Stimulated activated effector memory CD8-positive, alpha-beta T cell treated with anti-CD3 and anti-CD28 coated beads, Interleukin-12 subunit alpha, Interleukin-12 subunit beta, amount 100 ng/mL, for 72 hours (primary cell): ENCODE data around the gene PLEKHB2.
"Not testable (repeated sequence)": the region's sequence is repeated elsewhere in the genome, so short reads cannot be mapped to it uniquely, and the experiment has no call there.

Source experiments
- ATAC-seq: fragments of 150-1000 bp; cut with Tn5 transposase; 2 replicates; pipeline ENCODE4 v1.10.0; 2021
- DNase-seq, 2 donors: peaks; one replicate each; pipeline ENCODE4 v3.0.0; 2021 to 2022; ENCODE audit warnings: low spot score in 2 of 2
- H3K27ac Mint-ChIP-seq: one replicate; pipeline ENCODE4 v1.8.0; 2022; ENCODE audit warnings: mild to moderate bottlenecking, mixed read lengths
- H3K36me3 Mint-ChIP-seq: one replicate; pipeline ENCODE4 v1.8.0; 2022; ENCODE audit warnings: mild to moderate bottlenecking, mixed read lengths
- H3K4me1 Mint-ChIP-seq: one replicate; pipeline ENCODE4 v1.8.0; 2022; ENCODE audit warnings: mixed read lengths
- H3K4me3 Mint-ChIP-seq: one replicate; pipeline ENCODE4 v1.8.0; 2022; ENCODE audit warnings: mild to moderate bottlenecking, mixed read lengths
- H3K9me3 Mint-ChIP-seq: one replicate; pipeline ENCODE4 v1.8.0; 2022; ENCODE audit warnings: mixed read lengths

Gene PLEKHB2

GRCh38 chr2:131105156-131105949, at the start of gene PLEKHB2:
Gene PLEKHB2 (plus strand): TSS chr2:131105336. CDS start chr2:131120942, 15,606 bp downstream.
- Mint-ChIP-seq H3K4me1 (peaks cover 36% of the 10 kb centered on the region), H3K36me3 (peaks cover 35% of the 10 kb centered on the region), H3K27ac (peak within 1 kb of the TSS; percentile 98), H3K4me3 (peak within 1 kb of the TSS; percentile 96), H3K9me3 (no peaks in the 10 kb centered on the region)
- ATAC-seq: peak; percentile 85
- DNase-seq: peak; percentile 96 to 98

DNA sequence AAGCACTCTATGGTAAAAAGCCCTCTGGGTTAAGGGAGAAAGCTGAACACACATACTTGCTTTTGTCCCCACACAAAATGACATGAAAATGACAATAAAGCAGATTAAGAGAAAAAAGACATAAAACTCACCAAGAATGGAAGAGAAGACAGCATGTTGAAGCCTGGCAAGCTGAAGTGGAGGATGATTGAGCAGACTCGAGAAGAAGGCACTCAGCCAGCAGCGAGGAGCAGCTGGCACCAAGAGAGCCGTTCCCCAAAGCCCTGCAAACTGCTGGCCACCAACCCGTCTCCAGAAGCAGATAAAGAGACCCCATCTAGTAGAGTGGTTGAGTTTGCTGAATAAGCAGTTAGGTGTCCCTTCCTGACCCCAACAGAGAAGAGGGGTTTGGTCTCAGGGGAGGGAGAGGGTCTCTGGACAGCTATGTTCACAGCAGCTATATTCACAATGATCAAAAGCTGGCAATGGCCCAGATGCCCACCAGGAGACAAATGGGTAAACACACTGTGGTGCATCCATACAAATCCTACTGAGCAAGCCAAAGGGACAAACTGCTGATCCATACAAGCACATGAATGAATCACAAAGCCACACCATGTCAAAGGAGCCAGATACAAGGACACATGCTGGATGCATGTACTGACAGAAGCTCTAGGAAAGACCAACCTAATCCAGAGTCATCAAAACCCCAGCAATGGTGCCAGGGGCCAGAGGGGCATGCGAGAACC, 48.8 kb upstream of the PLEKHB2 start:
- H3K9me3 Mint-ChIP-seq: no peaks in the 10 kb centered on the region
- H3K36me3 Mint-ChIP-seq: peaks cover 100% of the 10 kb centered on the region

GRCh38 chr2:131056932-131057287, 48.2 kb upstream of the PLEKHB2 start:
- Mint-ChIP-seq H3K36me3 (peaks cover 100% of the 10 kb centered on the region), H3K27ac (peak overlapping the region; percentile 75)
- no peak for DNase-seq

More for the DNA sequence above, 48.8 kb upstream of the PLEKHB2 start:
- Mint-ChIP-seq H3K4me1 (peaks cover 47% of the 10 kb centered on the region), H3K4me3 (no peak overlapping the region), H3K27ac (peak overlapping the region; percentile 75)
- ATAC-seq (no peak), DNase-seq (no peak)

GRCh38 chr2:131058214-131058843, 46.8 kb upstream of the PLEKHB2 start:
- Mint-ChIP-seq H3K4me1 (peaks cover 56% of the 10 kb centered on the region), H3K27ac (no peak overlapping the region), H3K36me3 (peaks cover 99% of the 10 kb centered on the region), H3K9me3 (no peaks in the 10 kb centered on the region), H3K4me3 (no peak overlapping the region)
- DNase-seq (no peak), ATAC-seq (no peak)

More at GRCh38 chr2:131056932-131057287, 48.2 kb upstream of the PLEKHB2 start:
- no peak overlapping the region for H3K4me3 Mint-ChIP-seq
- peaks cover 48% of the 10 kb centered on the region for H3K4me1 Mint-ChIP-seq
- no peaks in the 10 kb centered on the region for H3K9me3 Mint-ChIP-seq
- no peak for ATAC-seq

- DNase-seq: no peak
- Mint-ChIP-seq H3K9me3 (no peaks in the 10 kb centered on the region), H3K4me1 (peaks cover 59% of the 10 kb centered on the region), H3K27ac (peak overlapping the region; percentile 17), H3K4me3 (no peak overlapping the region), H3K36me3 (peaks cover 99% of the 10 kb centered on the region)
- no peak for ATAC-seq
Observed at GRCh38 chr2:131058920-131059319, 46.2 kb upstream of the PLEKHB2 start.

- Mint-ChIP-seq H3K4me3 (no peak overlapping the region), H3K4me1 (peaks cover 65% of the 10 kb centered on the region), H3K36me3 (peaks cover 97% of the 10 kb centered on the region), H3K9me3 (no peaks in the 10 kb centered on the region), H3K27ac (no peak overlapping the region)
- DNase-seq (no peak), ATAC-seq (no peak)
Observed at GRCh38 chr2:131063501-131064283, 41.4 kb upstream of the PLEKHB2 start.

DNA sequence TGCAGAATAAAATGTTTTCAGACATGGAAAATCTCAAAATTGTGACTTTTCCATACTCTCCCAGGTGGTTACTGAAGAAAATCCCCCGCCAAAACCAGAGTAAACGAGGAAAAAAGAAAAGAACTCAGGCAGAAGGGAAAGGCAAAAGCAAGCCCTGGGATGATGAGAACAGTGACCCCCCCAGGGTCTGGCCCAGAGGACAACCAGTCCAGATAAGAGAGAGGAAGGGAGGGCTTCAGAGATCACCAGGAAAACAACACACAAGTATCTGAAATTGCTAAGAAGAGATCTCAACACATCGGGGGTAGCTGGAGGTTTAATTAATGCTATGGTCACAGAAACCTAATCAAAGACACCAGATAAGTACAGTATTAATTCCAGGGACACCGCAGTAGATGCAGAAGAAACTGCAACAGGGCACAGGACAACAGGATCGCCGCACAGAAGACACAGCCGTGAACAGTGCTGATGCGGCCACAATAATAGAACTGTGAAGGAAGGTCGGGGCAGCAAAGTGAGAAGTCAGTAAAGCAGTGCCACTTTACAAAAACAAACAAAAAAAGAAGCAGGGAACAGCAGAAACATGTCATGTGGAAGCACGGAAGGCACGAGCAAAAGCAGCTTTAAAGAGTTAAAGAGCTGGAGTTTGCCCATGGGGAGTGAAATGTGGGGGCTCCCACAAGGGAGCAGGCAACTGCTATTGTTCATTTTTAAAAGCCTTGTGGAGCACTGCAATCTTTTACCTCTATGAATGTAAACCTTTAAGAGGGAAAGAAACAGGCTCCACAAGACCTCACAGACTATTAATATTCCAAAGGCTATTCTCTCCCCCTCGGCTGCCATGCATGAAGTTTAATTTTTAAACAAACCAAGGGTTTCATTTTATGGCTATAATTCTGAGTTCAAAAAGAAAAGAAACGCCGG, 40.3 kb upstream of the PLEKHB2 start:
- H3K36me3 Mint-ChIP-seq: peaks cover 97% of the 10 kb centered on the region
- DNase-seq (no peak), ATAC-seq (no peak)
- no peak overlapping the region for H3K27ac Mint-ChIP-seq
- no peak overlapping the region for H3K4me3 Mint-ChIP-seq
- no peaks in the 10 kb centered on the region for H3K9me3 Mint-ChIP-seq
- H3K4me1 Mint-ChIP-seq: peaks cover 58% of the 10 kb centered on the region

DNA sequence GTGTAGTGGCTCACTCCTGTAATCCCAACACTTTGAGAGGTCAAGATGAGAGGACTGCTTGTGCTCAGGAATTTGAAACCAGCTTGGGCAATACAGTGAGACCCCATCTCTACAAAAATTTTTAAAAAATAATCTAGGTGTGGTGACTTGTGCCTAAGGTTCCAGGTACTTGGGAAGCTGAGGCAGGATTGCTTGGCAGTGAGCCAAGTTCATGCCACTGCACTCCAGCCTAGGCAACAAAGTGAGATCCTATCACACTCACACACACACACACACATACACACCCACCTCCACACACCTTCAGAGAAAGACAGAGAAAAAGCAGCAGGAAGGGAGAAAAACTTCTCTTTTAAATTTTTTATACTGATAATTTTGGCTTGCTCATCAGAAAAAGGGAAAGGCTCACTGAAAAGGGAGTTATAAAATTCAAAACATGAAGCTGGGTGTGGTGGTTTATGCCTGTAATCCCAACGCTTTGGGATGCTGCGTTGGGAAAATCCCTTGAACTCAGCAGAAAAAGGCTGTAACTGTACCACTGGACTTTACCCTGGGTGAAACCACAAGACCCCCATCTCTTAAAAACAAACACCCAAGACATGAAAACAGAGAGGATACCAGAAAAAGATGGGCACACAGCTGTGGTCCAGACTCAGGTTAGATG, 37.5 kb upstream of the PLEKHB2 start:
- peaks cover 44% of the 10 kb centered on the region for H3K4me1 Mint-ChIP-seq
- no peak overlapping the region for H3K4me3 Mint-ChIP-seq
- H3K9me3 Mint-ChIP-seq: no peaks in the 10 kb centered on the region
- ATAC-seq (no peak), DNase-seq (no peak)
- peaks cover 97% of the 10 kb centered on the region for H3K36me3 Mint-ChIP-seq
- peak overlapping the region; percentile 62 for H3K27ac Mint-ChIP-seq

DNA sequence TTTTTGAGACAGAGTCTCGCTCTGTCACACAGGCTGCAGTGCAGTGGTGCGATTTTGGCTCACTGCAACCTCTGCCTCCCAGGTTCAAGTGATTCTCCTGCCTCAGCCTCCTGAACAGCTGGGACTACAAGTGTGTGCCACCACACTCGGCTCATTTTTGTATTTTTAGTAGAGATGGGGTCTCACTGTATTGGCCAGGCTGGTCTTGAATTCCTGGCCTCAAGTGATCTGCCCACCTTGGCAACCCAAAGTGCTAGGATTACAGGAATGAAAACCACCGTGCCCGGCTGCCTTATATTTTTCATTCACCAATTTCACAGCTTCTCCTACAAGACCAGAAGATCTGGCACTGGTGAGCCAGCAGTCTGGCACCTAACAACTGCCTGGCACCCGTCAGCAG, 37.0 kb upstream of the PLEKHB2 start:
- not testable (repeated sequence) for H3K27ac Mint-ChIP-seq, ATAC-seq, H3K4me3 Mint-ChIP-seq, H3K9me3 Mint-ChIP-seq, DNase-seq
- Mint-ChIP-seq H3K36me3 (peaks cover 98% of the 10 kb centered on the region), H3K4me1 (peaks cover 42% of the 10 kb centered on the region)

DNA sequence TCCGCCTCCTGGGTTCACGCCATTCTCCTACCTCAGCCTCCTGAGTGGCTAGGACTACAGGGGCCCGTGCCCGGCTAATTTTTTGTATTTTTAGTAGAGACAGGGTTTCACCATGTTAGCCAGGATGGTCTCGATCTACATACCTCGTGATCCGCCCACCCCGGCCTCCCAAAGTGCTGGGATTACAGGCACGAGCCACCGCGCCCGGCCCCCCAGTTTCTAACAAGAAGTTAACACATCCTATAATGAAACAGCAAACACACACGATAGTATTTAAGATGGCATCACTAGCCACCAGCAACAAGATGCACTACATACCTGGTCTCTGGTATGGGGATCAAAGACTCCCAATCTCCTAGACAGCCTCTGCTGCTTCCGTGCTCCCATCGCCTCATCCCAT, 29.6 kb upstream of the PLEKHB2 start:
- not testable (repeated sequence) for H3K9me3 Mint-ChIP-seq, DNase-seq, H3K4me3 Mint-ChIP-seq, ATAC-seq
- Mint-ChIP-seq H3K4me1 (peaks cover 56% of the 10 kb centered on the region), H3K36me3 (peaks cover 100% of the 10 kb centered on the region), H3K27ac (peak overlapping the region; percentile 84)

GRCh38 chr2:131076707-131077106, 28.4 kb upstream of the PLEKHB2 start:
- ATAC-seq: no peak
- peak overlapping the region; percentile 84 for H3K27ac Mint-ChIP-seq

DNA sequence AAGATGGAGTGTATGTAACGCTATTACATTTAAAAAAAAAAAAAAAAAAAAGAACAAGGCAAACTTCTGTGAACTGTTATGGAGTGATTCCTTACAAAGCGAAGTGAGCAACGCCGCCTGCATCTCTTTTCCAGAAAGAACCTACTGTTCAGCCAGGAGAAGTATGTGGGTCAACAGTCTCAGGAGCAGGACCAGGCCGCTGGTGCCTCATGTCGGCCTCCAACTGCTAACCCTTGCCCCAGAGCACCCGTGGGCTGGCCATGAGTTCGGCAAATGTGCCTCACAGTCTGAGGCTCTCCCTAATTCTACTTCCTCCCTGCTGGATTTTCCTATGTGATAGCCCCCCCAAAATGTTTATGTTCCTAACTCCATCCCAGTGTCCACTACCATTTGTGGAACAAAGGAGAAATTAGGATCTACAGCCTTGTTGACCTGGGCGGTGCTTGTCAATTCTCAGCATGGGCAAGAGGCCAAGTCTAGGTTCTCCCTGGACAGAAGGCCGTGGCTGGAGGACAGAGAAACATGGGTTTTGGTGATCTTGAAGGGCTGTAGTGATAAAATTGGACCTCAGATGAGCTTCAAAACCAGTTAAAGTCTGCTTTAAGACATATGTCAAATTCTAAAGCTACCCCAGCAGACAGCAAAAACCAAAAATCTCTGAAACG, 27.8 kb upstream of the PLEKHB2 start:
- ATAC-seq (no peak), DNase-seq (no peak)
- H3K27ac Mint-ChIP-seq: peak overlapping the region; percentile 67
- peaks cover 99% of the 10 kb centered on the region for H3K36me3 Mint-ChIP-seq
- H3K9me3 Mint-ChIP-seq: no peaks in the 10 kb centered on the region
- H3K4me1 Mint-ChIP-seq: peaks cover 68% of the 10 kb centered on the region
- no peak overlapping the region for H3K4me3 Mint-ChIP-seq

More at GRCh38 chr2:131076707-131077106, 28.4 kb upstream of the PLEKHB2 start:
- no peak for DNase-seq
- Mint-ChIP-seq H3K4me3 (no peak overlapping the region), H3K36me3 (peaks cover 99% of the 10 kb centered on the region), H3K4me1 (peaks cover 66% of the 10 kb centered on the region), H3K9me3 (no peaks in the 10 kb centered on the region)

DNA sequence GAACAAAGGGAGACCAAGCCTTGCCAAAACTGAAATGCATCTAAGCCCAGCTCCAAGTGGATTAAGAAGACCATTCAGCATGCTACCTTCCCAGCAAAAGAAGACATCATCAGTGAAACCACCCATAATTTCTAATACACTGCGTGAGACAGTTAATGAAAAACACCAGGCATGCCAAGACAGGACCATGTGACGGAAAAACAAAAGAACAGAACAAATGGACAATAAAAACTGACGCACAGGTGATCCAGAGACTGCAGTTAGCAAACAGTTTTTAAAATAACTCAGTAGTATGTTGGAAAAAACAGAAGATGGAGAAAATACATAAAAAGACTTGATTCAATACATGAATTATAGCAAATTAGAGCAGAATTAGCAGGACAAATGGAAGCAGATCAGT, 27.2 kb upstream of the PLEKHB2 start:
- Mint-ChIP-seq H3K36me3 (peaks cover 99% of the 10 kb centered on the region), H3K4me1 (peaks cover 68% of the 10 kb centered on the region), H3K4me3 (no peak overlapping the region), H3K9me3 (no peaks in the 10 kb centered on the region), H3K27ac (peak overlapping the region; percentile 67)
- no peak for DNase-seq
- no peak for ATAC-seq
